ENCODE data around the gene LRRC42. TPM values are rescaled to one million over a fixed set of nuclear protein-coding genes. Genes with fewer than 3 reads are reported as not detected.
"Not testable (repeated sequence)": the region's sequence is repeated elsewhere in the genome, so short reads cannot be mapped to it uniquely, and the experiment has no call there.

Gene LRRC42
- total RNA-seq, 1 experiment from 2014 or later, result 38.1 TPM

DNA sequence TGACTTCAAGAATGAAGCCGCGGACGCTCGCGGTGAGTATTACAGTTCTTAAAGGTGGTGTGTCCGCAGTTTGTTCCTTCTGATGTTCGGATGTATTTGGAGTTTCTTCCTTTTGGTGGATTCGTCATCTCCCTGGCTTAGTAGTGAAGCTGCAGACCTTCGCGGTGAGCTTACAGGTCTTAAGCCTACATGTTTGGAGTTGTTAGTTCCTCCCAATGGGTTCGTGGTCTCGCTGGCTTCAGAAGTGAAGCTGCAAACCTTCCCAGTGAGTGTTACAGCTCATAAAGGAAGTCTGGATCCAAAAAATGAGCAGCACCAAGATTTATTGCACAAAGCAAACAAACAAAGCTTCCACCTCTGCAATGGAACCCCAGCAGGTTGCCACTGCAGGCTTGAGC lies 57.1 kb downstream of the LRRC42 start (continued):
- TF ChIP-seq ATF2 (CRISPR knock-in tag; IDR thresholded peaks at IDR 0.05; ENCODE audit: borderline replicate concordance, low read depth) (no peak), ZBTB21 (CRISPR knock-in tag; IDR thresholded peaks at IDR 0.05; ENCODE audit: borderline replicate concordance) (no peak), EMX1 (CRISPR knock-in tag; IDR thresholded peaks at IDR 0.05) (no peak), ZBTB43 (CRISPR knock-in tag; IDR thresholded peaks at IDR 0.05) (no peak), ZNF396 (CRISPR knock-in tag; IDR thresholded peaks at IDR 0.05; ENCODE audit: borderline replicate concordance) (no peak), ZNF121 (CRISPR knock-in tag; IDR thresholded peaks at IDR 0.05) (no peak), JAZF1 (CRISPR knock-in tag; IDR thresholded peaks at IDR 0.05) (no peak)
- TF ChIP-seq, protein P1, sequence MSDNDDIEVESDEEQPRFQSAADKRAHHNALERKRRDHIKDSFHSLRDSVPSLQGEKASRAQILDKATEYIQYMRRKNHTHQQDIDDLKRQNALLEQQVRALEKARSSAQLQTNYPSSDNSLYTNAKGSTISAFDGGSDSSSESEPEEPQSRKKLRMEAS (CRISPR knock-in tag; IDR thresholded peaks at IDR 0.05), result no peak
- TF ChIP-seq, protein P2, sequence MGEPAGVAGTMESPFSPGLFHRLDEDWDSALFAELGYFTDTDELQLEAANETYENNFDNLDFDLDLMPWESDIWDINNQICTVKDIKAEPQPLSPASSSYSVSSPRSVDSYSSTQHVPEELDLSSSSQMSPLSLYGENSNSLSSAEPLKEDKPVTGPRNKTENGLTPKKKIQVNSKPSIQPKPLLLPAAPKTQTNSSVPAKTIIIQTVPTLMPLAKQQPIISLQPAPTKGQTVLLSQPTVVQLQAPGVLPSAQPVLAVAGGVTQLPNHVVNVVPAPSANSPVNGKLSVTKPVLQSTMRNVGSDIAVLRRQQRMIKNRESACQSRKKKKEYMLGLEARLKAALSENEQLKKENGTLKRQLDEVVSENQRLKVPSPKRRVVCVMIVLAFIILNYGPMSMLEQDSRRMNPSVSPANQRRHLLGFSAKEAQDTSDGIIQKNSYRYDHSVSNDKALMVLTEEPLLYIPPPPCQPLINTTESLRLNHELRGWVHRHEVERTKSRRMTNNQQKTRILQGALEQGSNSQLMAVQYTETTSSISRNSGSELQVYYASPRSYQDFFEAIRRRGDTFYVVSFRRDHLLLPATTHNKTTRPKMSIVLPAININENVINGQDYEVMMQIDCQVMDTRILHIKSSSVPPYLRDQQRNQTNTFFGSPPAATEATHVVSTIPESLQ (CRISPR knock-in tag; IDR thresholded peaks at IDR 0.05), result no peak
- TF ChIP-seq, protein P3, sequence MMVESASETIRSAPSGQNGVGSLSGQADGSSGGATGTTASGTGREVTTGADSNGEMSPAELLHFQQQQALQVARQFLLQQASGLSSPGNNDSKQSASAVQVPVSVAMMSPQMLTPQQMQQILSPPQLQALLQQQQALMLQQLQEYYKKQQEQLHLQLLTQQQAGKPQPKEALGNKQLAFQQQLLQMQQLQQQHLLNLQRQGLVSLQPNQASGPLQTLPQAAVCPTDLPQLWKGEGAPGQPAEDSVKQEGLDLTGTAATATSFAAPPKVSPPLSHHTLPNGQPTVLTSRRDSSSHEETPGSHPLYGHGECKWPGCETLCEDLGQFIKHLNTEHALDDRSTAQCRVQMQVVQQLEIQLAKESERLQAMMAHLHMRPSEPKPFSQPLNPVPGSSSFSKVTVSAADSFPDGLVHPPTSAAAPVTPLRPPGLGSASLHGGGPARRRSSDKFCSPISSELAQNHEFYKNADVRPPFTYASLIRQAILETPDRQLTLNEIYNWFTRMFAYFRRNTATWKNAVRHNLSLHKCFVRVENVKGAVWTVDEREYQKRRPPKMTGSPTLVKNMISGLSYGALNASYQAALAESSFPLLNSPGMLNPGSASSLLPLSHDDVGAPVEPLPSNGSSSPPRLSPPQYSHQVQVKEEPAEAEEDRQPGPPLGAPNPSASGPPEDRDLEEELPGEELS (CRISPR knock-in tag; IDR thresholded peaks at IDR 0.05), result no peak

DNA sequence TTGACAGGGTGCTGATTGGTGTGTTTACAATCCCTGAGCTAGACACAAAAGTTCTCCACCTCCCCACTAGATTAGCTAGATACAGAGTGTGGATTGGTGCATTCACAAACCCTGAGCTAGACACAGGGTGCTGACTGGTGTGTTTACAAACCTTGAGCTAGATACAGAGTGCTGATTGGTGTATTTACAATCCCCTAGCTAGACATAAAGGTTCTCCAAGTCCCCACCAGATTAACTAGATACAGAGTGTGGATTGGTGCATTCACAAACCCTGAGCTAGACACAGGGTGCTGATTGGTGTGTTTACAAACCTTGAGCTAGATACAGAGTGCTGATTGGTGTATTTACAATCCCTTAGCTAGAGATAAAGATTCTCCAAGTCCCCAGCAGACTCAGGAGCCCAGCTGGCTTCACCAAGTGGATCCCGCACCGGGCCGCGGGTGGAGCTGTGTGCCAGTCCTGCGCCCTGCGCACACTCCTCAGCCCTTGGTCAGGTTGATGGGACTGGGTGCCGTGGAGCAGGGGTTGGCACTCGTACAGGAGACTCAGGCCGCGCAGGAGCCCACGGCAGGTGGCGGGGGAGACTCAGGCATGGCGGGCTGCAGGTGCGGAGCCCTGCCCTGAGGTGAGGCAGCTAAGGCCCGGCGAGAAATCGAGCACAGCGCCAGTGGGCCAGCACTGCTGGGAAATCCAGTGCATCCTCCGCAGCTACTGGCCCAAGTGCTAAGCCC lies 57.8 kb downstream of the LRRC42 start:
- H3K27ac Mint-ChIP-seq; H3K36me3 Mint-ChIP-seq; DNase-seq (ENCODE audit: low spot score); ATAC-seq; POLR2A ChIA-PET; H3K4me3 Mint-ChIP-seq; H3K4me1 Mint-ChIP-seq: not testable (repeated sequence)
- Mint-ChIP-seq H3K27me3 (ENCODE audit: low read depth) (peaks cover 14% of the 10 kb centered on the region), H3K9me3 (peaks cover 15% of the 10 kb centered on the region)
- CTCF ChIA-PET, result interaction anchor here (1.7 kb wide), 1 partner anchor 12 kb away, joined by 8 read pairs; no protein-coding TSS in a partner anchor

DNA sequence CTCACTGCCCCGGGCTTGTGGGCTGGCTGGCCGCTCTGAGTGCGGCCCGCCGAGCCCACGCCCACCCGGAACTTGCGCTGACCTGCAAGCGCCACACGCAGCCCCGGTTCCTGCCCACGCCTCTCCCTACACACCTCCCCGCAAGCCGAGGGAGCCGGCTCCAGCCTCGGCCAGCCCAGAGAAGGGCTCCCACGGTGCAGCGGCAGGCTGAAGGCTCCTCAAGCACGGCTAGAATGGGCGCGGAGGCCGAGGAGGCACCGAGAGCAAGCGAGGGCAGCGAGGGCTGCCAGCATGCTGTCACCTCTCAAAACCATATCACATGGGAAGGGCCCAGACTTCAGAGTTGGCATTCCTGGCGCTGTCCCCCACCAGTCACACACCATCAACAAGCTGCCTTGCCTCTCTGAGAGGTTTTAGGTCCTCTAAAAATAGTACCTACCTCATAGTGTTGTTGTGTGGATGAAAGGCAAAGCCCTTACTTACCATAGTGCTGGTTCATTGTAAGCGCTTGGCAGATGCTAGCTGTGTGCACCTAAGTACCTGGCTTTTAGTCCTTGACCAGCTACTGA lies 58.4 kb downstream of the LRRC42 start:
- DNase-seq (ENCODE audit: low spot score) (no peak), ATAC-seq (no peak)
- H3K27me3 Mint-ChIP-seq (ENCODE audit: low read depth), result peaks cover 14% of the 10 kb centered on the region
- POLR2A ChIA-PET, result no interaction called here
- CTCF ChIA-PET, result interaction anchor here (0.8 to 1.7 kb wide), 2 partner anchors 12 to 13 kb away, joined by 3 to 8 read pairs; no protein-coding TSS in a partner anchor
- TF ChIP-seq CBFB (CRISPR knock-in tag; IDR thresholded peaks at IDR 0.05; ENCODE audit: low read depth) (no peak), CREB1 (CRISPR knock-in tag; IDR thresholded peaks at IDR 0.05) (no peak), CDX4 (CRISPR knock-in tag; IDR thresholded peaks at IDR 0.05; ENCODE audit: borderline replicate concordance) (no peak), ZNF232 (CRISPR knock-in tag; IDR thresholded peaks at IDR 0.05) (no peak), NR3C1 (CRISPR knock-in tag; conservative IDR thresholded peaks at IDR 0.05; ENCODE audit: low read depth) (no peak), SP1 (CRISPR knock-in tag; conservative IDR thresholded peaks at IDR 0.05) (no peak)
- no peak overlapping the region for H3K4me3 Mint-ChIP-seq
- H3K27ac Mint-ChIP-seq, result no peak overlapping the region
- H3K4me1 Mint-ChIP-seq, result no peaks in the 10 kb centered on the region
- peaks cover 2% of the 10 kb centered on the region; the same call in 1 of the 2 replicates for H3K36me3 Mint-ChIP-seq
- H3K9me3 Mint-ChIP-seq, result peaks cover 15% of the 10 kb centered on the region
